Large intestine (tissue), 3 donors: Measurements from ENCODE around the gene CTNNA3. TPM values are rescaled to one million over a fixed set of nuclear protein-coding genes. Genes with fewer than 3 reads are reported as not detected.

Experiments
- DNase-seq, 2 donors: peaks; one replicate each; pipeline versions ENCODE4 v3.0.0 to v3.0.0-alpha.2; 2013
- H3K27ac ChIP-seq: one replicate; pipeline ENCODE4 v1.5.1; 2013; ENCODE audit warnings: low read length
- H3K27me3 ChIP-seq: 2 replicates; pipeline ENCODE4 v1.6.1; 2013; ENCODE audit warnings: low read length; ENCODE audit not compliant: control insufficient read depth, insufficient read depth
- H3K36me3 ChIP-seq: 2 replicates; pipeline ENCODE4 v1.6.1; 2013; ENCODE audit warnings: low read length; ENCODE audit not compliant: control insufficient read depth, insufficient read depth
- H3K4me1 ChIP-seq: one replicate; pipeline ENCODE4 v1.6.1; 2013; ENCODE audit warnings: low read length; ENCODE audit not compliant: control insufficient read depth, insufficient read depth
- H3K4me3 ChIP-seq: one replicate; pipeline ENCODE4 v1.5.1; 2013; ENCODE audit warnings: low read length
- H3K9me3 ChIP-seq: one replicate; pipeline ENCODE4 v1.6.1; 2013; ENCODE audit warnings: mild to moderate bottlenecking, low read depth, low read length, moderate library complexity; ENCODE audit not compliant: control insufficient read depth
- WGBS: methylation state at CpG from one replicate; pipeline ENCODE4 v1.1.5; 2013; ENCODE audit warnings: low lambda C conversion rate; ENCODE audit not compliant: insufficient coverage; 5-methylcytosine and 5-hydroxymethylcytosine counted together
- polyA plus RNA-seq: library from polyadenylated mRNA; unstranded; fragments of 120-200 nt; gene quantifications from one replicate; pipeline ENCODE4 v1.2.1, GENCODE V29; 2013

The CTNNA3 gene
- polyA plus RNA-seq, 1 donor, result 2.3 TPM

GRCh38 chr10:67296926-67297325 is 399.1 kb downstream of the CTNNA3 start:
- Histone ChIP-seq H3K27me3 (no peaks in the 10 kb centered on the region), H3K36me3 (no peaks in the 10 kb centered on the region), H3K9me3 (no peaks in the 10 kb centered on the region), H3K4me3 (no peak overlapping the region), H3K27ac (no peak overlapping the region), H3K4me1 (no peaks in the 10 kb centered on the region)
- WGBS, result no CpG with 5 or more reads among the region's 2 CpGs
- no peak for DNase-seq

- DNase-seq, result peak in 1 of 2 donors; percentile 6
- no peaks in the 10 kb centered on the region for H3K9me3 ChIP-seq
- H3K27me3 ChIP-seq, result no peaks in the 10 kb centered on the region
- H3K4me3 ChIP-seq, result no peak overlapping the region
- H3K36me3 ChIP-seq, result no peaks in the 10 kb centered on the region
- no peak overlapping the region for H3K27ac ChIP-seq
- H3K4me1 ChIP-seq, result no peaks in the 10 kb centered on the region
- WGBS, result 100% methylated on average over 2 of the region's 3 CpGs
Observed at GRCh38 chr10:67288688-67289410, 407.1 kb downstream of the CTNNA3 start.

DNA sequence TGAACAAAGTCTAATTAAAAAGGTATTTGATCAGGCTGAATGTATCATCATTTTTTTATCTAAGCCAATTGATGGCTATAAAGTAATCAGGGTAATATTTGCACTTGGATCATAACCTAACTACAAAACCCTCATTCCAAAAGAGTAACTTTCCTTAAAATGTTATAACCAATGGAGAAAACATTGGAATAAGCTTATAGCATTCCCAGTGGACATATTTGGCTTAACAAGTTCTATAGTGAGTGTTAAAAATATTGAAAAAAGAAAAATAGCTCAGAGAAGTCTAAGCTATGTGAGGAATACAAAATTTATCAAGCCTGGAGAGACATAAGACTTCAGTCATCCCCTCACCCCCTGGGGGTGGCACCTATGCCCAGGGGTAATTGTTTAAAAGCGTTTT is 411.4 kb downstream of the CTNNA3 start:
- DNase-seq, result no peak
- H3K36me3 ChIP-seq, result no peaks in the 10 kb centered on the region
- no peak overlapping the region for H3K27ac ChIP-seq
- peaks cover 10% of the 10 kb centered on the region for H3K4me1 ChIP-seq
- H3K4me3 ChIP-seq, result no peak overlapping the region
- no peaks in the 10 kb centered on the region for H3K9me3 ChIP-seq
- no peaks in the 10 kb centered on the region for H3K27me3 ChIP-seq
- WGBS, result no CpG with 5 or more reads among the region's 1 CpG

DNA sequence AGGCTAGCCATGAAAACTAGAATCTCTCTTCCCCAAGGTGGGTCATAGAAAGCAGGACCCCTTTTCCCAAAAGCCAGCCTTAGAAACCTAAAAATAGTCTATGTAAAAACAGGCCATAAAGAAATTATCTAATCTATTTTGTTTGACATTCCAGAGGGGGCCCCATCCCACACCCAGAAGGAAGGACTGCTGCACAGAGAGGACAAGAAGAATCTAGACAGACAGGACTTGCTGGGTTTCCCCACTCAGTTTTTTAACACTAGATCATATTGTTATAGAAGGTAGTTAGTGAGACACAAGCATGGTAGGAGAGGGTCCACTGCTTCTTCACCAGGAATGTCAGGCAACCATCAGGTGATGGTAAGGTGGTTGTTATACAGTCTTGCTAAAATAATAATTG is 413.1 kb downstream of the CTNNA3 start:
- H3K27ac ChIP-seq, result no peak overlapping the region
- no peaks in the 10 kb centered on the region for H3K9me3 ChIP-seq
- H3K4me3 ChIP-seq, result no peak overlapping the region
- no peaks in the 10 kb centered on the region for H3K36me3 ChIP-seq
- peak in 1 of 2 donors; percentile 23 for DNase-seq
- peaks cover 10% of the 10 kb centered on the region for H3K4me1 ChIP-seq
- no peaks in the 10 kb centered on the region for H3K27me3 ChIP-seq

DNA sequence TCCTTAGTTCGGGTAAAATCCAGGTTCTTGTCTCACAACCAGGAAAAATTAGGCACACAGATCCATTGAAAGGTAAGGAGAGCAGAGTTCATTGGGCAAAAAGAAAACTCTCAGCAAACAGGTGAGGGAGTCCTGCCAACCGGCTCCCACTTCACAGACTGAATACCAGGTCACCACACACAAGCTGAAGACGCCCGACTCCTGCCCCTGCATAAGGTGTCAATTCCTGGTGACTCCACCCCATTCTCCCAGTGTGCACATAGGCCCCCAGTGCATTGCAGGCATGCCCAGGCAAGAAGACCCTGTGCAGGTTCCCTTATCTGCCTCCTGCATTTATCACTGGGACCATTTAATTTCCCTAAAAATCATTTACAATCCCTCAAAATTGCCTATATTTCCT is 415.6 kb downstream of the CTNNA3 start:
- H3K36me3 ChIP-seq, result no peaks in the 10 kb centered on the region
- H3K27ac ChIP-seq, result no peak overlapping the region
- H3K4me1 ChIP-seq, result peaks cover 10% of the 10 kb centered on the region
- H3K4me3 ChIP-seq, result no peak overlapping the region
- no peaks in the 10 kb centered on the region for H3K27me3 ChIP-seq
- WGBS, result no CpG with 5 or more reads among the region's 4 CpGs
- no peaks in the 10 kb centered on the region for H3K9me3 ChIP-seq
- no peak for DNase-seq

DNA sequence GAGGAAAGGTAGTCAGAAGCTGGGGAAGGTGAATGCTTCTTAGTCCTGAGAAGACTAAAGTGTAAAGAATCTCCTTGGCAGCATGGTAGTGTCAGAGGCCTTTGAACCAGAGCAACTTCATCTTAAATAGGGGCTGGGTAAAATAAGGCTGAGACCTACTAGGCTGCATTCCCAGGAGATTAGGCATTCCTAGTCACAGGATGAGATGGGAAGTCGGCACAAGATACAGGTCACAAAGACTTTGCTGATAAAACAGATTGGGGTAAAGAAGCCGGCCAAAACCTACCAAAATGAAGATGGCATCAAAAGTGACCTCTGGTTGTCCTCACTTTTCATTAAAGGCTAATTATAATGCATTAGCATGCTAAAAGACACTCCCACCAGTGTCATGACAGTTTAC is 418.6 kb downstream of the CTNNA3 start:
- no peaks in the 10 kb centered on the region for H3K36me3 ChIP-seq
- H3K4me3 ChIP-seq, result no peak overlapping the region
- H3K27ac ChIP-seq, result no peak overlapping the region
- no CpG with 5 or more reads among the region's 2 CpGs for WGBS
- no peaks in the 10 kb centered on the region for H3K27me3 ChIP-seq
- no peaks in the 10 kb centered on the region for H3K4me1 ChIP-seq
- DNase-seq, result no peak
- H3K9me3 ChIP-seq, result no peaks in the 10 kb centered on the region

DNA sequence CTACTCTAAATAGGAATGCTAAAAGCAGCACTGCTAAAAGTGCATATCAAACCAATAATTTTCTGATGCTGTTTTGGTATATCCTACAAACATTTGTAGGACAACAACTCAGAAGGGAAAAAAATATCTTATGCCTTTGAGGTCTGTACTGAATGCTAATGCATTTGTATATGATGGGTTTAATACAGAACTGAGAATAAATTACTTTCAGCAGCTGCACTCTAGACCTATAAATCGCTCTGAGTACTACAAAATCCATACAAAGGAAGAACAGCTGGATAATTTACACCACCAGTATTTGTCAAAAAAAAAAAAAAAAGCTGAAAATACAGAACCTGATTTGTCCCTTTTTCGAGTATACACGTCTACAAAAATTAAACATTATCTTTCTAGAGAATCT is 426.2 kb downstream of the CTNNA3 start:
- no peak overlapping the region for H3K4me3 ChIP-seq
- no peak overlapping the region for H3K27ac ChIP-seq
- no peaks in the 10 kb centered on the region for H3K9me3 ChIP-seq
- no peak for DNase-seq
- no peaks in the 10 kb centered on the region for H3K4me1 ChIP-seq
- WGBS, result 80% methylated on average over 1 of the region's 3 CpGs
- H3K27me3 ChIP-seq, result no peaks in the 10 kb centered on the region
- no peaks in the 10 kb centered on the region for H3K36me3 ChIP-seq

DNA sequence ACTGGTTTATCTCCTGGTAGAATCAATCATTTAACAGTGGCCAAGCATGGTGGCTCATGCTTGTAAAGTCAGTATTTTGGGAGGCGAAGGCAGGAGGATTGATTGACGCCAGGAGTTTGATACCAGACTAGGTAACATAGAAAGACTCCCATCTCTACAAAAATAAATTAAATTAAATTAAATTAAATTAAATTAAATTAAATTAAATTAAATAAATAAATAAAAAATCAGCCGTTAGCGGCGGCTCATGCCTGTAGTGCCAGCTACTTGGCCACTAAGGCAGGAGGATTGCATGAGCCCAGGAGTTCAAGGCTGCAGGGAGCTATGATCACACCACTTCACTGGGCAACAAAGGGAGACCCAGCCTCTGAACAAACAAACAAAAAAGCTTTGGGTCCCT is 427.8 kb downstream of the CTNNA3 start:
- no peaks in the 10 kb centered on the region for H3K36me3 ChIP-seq
- WGBS, result 97% methylated on average over 5 of the region's 5 CpGs
- no peak overlapping the region for H3K27ac ChIP-seq
- H3K4me1 ChIP-seq, result no peaks in the 10 kb centered on the region
- no peak overlapping the region for H3K4me3 ChIP-seq
- H3K9me3 ChIP-seq, result no peaks in the 10 kb centered on the region
- DNase-seq, result no peak
- H3K27me3 ChIP-seq, result no peaks in the 10 kb centered on the region

DNA sequence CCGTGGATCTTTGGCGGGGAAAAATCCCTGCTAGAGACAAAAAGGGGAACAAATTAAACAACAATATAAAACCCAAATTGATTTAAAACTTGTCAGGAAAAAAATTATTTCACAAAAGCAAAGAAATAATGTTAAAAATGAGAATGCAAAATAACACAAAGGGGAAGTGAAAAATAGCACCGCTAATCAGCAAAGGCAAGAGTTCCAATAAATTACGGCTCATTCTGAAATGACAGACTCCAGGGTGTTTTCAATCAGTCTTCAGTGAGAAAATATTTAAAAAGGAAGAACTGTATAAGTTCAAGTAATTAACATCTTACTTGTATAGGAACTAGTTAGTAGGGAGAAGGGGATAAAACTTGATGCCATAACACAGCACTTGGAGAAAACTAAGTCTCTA is 433.3 kb downstream of the CTNNA3 start:
- Histone ChIP-seq H3K4me1 (peaks cover 6% of the 10 kb centered on the region), H3K4me3 (no peak overlapping the region), H3K36me3 (no peaks in the 10 kb centered on the region), H3K27ac (no peak overlapping the region), H3K27me3 (no peaks in the 10 kb centered on the region), H3K9me3 (no peaks in the 10 kb centered on the region)
- WGBS, result 96% methylated on average over 4 of the region's 4 CpGs
- no peak for DNase-seq

- H3K4me1 ChIP-seq, result peaks cover 9% of the 10 kb centered on the region
- no peak for DNase-seq
- no peak overlapping the region for H3K4me3 ChIP-seq
- H3K27ac ChIP-seq, result no peak overlapping the region
- no peaks in the 10 kb centered on the region for H3K9me3 ChIP-seq
- no peaks in the 10 kb centered on the region for H3K27me3 ChIP-seq
- no peaks in the 10 kb centered on the region for H3K36me3 ChIP-seq
- 100% methylated on average over 1 of the region's 3 CpGs for WGBS
Observed at GRCh38 chr10:67261300-67261797, 434.6 kb downstream of the CTNNA3 start.

GRCh38 chr10:67259319-67259929 is 436.6 kb downstream of the CTNNA3 start:
- Histone ChIP-seq H3K4me1 (peaks cover 9% of the 10 kb centered on the region), H3K9me3 (no peaks in the 10 kb centered on the region), H3K4me3 (no peak overlapping the region), H3K36me3 (no peaks in the 10 kb centered on the region), H3K27me3 (no peaks in the 10 kb centered on the region), H3K27ac (no peak overlapping the region)
- peak; percentile 39 to 70 for DNase-seq
- 17% methylated on average over 2 of the region's 4 CpGs for WGBS
